DLD1 (cell line): ENCODE results near the gene IMP4.

ENCODE experiments used
- in situ Hi-C: cut with HindIII; loops from 2 replicates; pipeline ENCODE4 v1.10.0; 2017; ENCODE audit warnings: low sequenced_read_pairs

Gene IMP4

DNA sequence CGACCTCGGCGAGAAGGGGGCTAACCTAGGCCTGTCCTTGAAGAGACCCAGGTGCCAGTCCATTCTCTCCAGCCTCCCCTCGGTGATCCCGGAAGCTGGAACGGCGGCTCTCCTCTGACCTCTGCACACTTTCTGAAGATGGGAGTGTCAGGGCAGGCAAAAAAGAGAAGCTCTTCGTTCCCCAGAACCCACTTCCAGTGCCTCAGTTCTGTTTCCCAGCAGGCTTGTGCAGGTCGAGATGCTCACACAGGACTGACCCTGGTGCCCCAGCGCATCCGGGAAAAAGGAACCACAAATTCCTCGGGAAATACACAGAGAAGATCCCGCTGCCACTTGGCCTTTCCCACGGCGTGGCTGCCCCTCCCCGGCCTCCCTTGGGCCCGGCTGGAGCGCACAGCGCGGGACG lies 12.5 kb downstream of the IMP4 start:
- in situ Hi-C loops, result no loop called here

DNA sequence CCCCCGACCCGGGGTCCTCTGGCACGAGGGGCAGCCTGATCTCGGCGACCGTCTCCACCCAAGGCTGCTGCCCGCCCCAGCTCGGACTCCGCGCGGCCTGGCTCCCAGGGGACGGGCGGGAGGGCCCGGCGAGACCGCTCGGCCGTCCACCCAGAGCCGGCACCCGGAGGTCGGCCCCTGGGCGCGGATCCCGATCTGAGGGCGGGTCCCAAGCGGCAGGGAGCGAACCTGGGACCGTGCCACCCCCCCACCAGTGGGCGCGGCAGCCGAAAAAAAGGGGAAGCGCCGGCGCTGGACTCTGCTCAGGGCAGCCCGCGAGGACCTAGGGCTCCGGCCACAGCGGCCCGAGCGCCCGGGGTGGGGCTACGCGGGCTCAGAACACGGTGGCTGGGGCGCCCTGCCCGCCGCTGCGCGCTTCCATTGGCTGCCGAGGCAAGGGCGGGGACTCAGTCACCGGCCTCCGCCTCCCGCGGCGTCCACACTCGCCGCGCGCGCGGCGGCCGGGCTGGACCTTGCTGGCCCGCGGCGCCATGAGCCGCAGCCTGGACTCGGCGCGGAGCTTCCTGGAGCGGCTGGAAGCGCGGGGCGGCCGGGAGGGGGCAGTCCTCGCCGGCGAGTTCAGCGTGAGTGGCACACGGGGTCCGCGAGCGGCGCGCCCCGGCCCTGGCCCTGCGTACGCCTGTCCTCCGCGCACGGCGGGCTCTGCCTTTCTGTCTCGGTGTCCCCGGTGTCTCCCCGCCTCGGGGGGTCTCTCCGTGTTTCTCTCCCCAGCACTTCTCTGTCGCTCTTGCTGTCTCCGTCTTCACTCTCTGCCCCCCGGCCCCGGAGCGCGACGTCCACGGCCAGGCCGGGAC lies 13.1 kb downstream of the IMP4 start, which contains the start of gene PTPN18:
TSS of gene PTPN18 (plus strand) at position 479 of the 854 bp plus-strand sequence. CDS start at position 531, 52 bp downstream.
- in situ Hi-C loops, result no loop called here

GRCh38 chr2:130357864-130358263 lies 15.2 kb downstream of the IMP4 start:
- in situ Hi-C loops, result no loop called here

- in situ Hi-C loops, result no loop called here
These were observed 16.0 kb downstream of the IMP4 start for GRCh38 chr2:130358420-130359350.

DNA sequence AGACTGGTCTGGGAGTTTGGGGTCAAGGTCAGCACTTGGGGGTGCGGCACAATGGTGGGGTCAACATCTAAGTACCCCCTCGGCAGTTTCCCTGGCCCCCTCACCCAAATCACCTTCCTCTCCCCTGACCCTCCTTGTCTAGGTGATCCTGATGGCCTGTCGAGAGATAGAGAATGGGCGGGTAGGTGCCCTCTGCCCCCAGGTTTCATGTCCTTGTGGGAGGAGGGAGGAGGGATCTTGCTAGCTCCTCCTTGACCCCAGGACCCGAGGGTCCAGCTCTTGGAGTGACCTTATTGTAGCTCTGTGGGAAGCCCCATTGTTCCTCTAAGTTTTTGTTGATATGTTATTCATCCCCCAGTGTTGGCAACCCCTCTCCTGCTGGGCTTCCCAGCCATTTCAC lies 16.8 kb downstream of the IMP4 start:
- in situ Hi-C loops, result no loop called here

- in situ Hi-C loops, result no loop called here
These were observed 20.8 kb downstream of the IMP4 start for GRCh38 chr2:130363479-130363878.

DNA sequence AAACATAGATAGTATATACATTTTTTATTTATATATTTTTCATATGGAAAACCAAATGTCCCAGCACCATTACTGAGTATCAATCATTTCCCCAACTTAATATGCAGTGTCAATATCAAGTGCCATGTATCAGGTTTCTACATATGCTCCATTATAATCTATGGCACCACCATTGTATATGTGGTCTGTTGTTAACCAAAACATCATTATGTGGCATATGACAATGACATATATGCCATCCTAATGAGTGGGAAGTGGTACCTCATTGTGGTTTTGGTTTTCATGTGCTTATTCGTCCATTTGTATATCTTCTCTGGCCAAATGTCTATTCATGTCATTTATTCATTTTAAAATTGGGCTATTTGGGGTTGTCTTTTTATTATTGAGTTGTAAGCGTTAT lies 22.4 kb downstream of the IMP4 start:
- in situ Hi-C loops, result no loop called here

- in situ Hi-C loops, result no loop called here
These were observed 23.3 kb downstream of the IMP4 start for GRCh38 chr2:130365963-130366362.

GRCh38 chr2:130366720-130367119 lies 24.0 kb downstream of the IMP4 start:
- in situ Hi-C loops, result no loop called here

GRCh38 chr2:130368786-130369185 lies 26.1 kb downstream of the IMP4 start:
- in situ Hi-C loops, result no loop called here

DNA sequence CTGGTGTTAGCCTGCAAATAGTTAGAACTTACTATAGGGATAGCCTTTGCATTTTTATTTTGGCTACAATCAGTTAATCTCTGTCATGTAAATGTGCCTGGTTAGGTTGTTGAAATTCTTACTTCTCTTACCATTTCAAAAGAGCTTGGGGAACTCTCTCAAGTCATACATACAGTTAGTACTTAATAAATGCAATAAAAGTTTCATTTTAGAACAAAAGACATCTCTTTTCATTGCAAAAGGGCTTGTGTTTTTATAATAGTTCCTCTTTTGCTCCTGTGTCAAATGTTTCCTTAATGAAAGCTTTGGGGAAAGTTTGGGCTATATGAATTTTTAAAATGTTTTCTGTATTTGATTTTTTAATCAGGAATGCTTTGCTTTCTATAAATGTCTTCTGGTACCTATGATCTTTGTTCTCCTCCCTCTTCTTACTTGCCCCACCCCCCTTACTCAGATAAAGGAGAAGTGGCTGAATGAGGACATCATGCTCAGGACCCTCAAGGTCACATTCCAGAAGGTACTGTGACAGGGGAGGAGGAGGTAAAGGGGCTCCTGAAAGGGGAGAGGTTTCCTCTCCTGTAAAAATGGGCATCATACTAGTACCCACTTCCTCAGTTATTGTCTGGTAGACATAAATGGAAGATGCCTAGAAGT lies 26.7 kb downstream of the IMP4 start:
- in situ Hi-C loops, result no loop called here

DNA sequence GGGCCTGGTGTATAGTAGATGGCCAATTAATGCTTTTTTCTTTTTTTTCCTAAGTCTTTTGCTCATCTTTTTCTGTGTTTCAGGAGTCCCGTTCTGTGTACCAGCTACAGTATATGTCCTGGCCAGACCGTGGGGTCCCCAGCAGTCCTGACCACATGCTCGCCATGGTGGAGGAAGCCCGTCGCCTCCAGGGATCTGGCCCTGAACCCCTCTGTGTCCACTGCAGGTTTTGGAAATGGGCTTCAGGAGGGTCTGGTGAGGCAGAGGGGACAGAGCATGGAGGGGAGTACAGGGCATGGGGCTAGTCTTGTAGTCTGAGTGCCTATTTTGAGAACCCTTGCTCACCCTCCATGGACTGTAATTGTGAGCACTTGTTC lies 27.3 kb downstream of the IMP4 start:
- in situ Hi-C loops, result no loop called here

DNA sequence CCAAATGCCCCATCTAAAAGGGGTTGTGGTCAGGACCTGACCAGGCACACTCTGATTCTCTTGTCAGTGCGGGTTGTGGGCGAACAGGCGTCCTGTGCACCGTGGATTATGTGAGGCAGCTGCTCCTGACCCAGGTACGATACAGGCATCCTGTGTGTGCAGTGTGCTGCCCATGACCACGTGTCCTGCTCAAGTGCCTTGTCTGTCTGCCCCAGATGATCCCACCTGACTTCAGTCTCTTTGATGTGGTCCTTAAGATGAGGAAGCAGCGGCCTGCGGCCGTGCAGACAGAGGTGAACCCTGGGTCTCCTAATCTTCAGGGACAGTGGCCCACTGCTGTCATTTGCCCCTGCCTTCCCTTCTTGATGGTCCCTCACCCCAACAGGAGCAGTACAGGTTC lies 27.8 kb downstream of the IMP4 start:
- in situ Hi-C loops, result no loop called here

- in situ Hi-C loops, result no loop called here
These were observed 29.0 kb downstream of the IMP4 start for GRCh38 chr2:130371723-130372054.

- in situ Hi-C loops, result no loop called here
These were observed 29.5 kb downstream of the IMP4 start for GRCh38 chr2:130372055-130372832.

GRCh38 chr2:130372833-130373807 lies 30.4 kb downstream of the IMP4 start:
- in situ Hi-C loops, result no loop called here

GRCh38 chr2:130373808-130374365 lies 31.2 kb downstream of the IMP4 start:
- in situ Hi-C loops, result no loop called here

DNA sequence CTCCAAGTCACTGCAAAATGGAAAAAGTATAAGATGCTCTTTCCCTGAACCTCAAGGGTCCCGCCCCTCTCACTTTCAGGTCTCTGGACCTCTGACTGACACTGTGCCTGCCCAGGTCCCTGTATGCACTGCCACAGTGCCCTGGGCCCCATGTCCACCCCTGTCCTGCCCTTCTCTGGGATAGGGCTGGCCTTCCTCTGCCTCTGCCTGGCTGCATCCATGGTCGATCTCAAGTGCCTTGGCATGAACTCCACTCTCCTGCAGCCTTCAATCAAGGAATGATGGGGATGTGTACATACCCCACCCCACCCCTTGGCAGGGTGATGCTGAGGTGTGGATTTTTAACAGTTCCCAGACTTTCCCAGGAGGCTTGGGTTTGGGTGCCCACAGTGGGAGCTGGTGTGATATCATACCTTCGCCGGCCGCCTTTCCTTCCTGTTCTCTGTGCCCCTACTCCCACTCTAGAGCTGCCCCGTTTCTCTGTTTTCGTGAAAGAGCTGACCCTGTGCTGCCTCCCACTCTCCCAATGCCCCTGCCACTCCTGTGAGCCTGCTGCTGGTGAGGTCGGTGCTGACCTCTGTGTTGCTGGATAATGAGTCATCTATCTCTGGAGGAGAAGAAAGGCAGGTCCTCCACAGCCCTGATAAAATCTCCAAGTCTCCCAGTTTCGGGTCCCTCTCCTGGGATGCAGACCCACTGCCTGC lies 32.0 kb downstream of the IMP4 start:
- in situ Hi-C loops, result no loop called here
